Gastrocnemius medialis (tissue), 4 donors: Measurements from ENCODE around the gene MARVELD1. TPM values are rescaled to one million over a fixed set of nuclear protein-coding genes. Genes with fewer than 3 reads are reported as not detected.

ENCODE experiments used
- ATAC-seq, 2 donors: fragments of 150-250 bp; one replicate each; pipeline ENCODE4 v1.9.1; 2016
- DNase-seq, 2 donors: peaks; one replicate each; pipeline ENCODE4 v3.0.0-alpha.2; 2019
- H3K27ac ChIP-seq, 4 donors: fragments of 200-600 bp; sonication (generic); 1 replicate in 1 of 4; 2 replicates in 3 of 4; pipeline ENCODE4 v1.5.1; 2016 to 2018; ENCODE audit warnings: mild to moderate bottlenecking in 2 of 4, moderate library complexity in 1 of 4
- H3K27me3 ChIP-seq, 3 donors: fragments of 200-600 bp; sonication (generic) in 2 of 3; 1 replicate in 1 of 3; 2 replicates in 2 of 3; pipeline versions ENCODE4 v1.5.1 to v1.6.0; 2016 to 2019; ENCODE audit warnings: mild to moderate bottlenecking in 1 of 3, moderate library complexity in 1 of 3
- H3K36me3 ChIP-seq, 2 donors: fragments of 200-600 bp; sonication (generic) in 1 of 2; one replicate each; pipeline ENCODE4 v1.5.1; 2017 to 2018
- H3K4me1 ChIP-seq, 2 donors: fragments of 200-600 bp; sonication (generic) in 1 of 2; one replicate each; pipeline ENCODE4 v1.5.1; 2016 to 2017; ENCODE audit warnings: mild to moderate bottlenecking in 2 of 2
- H3K4me3 ChIP-seq, 4 donors: fragments of 200-600 bp; sonication (generic) in 3 of 4; 1 replicate in 1 of 4; 2 replicates in 3 of 4; pipeline ENCODE4 v1.5.1; 2016 to 2019; ENCODE audit warnings: mild to moderate bottlenecking in 2 of 4
- H3K9me3 ChIP-seq, 3 donors: fragments of 200-600 bp; sonication (generic) in 2 of 3; 1 replicate in 1 of 3; 2 replicates in 2 of 3; pipeline ENCODE4 v1.5.1; 2016 to 2019
- CTCF ChIP-seq, 5 experiments: fragments of 450-650 bp in 3 of 5; fragments of 200-600 bp in 2 of 5; sonication (generic) in 2 of 5; IDR thresholded peaks in 4 of 5; conservative IDR thresholded peaks in 1 of 5; 1 replicate in 4 of 5; 2 replicates in 1 of 5; pipeline ENCODE4 v1.5.1; 2016 to 2019; ENCODE audit warnings: antibody characterized with exemption in 5 of 5, mild to moderate bottlenecking in 3 of 5, moderate library complexity in 3 of 5
- POLR2A ChIP-seq, 2 donors: fragments of 450-650 bp; IDR thresholded peaks; one replicate each; pipeline ENCODE4 v1.6.1; 2017; ENCODE audit warnings: antibody characterized with exemption in 2 of 2, mild to moderate bottlenecking in 2 of 2, moderate library complexity in 2 of 2
- in situ Hi-C, 4 donors: fragments of 200-750 bp; cut with MboI; loops; one replicate each; pipeline versions ENCODE4 v1.15.0 to v1.8.0; 2017; ENCODE audit warnings: low sequenced_read_pairs in 4 of 4
- intact Hi-C: fragments of 100-400 bp; cut with DNase I; formaldehyde crosslinking; loops from one replicate; pipeline ENCODE4 v1.15.1; 2023; ENCODE audit warnings: low total_unique reads
- total RNA-seq, 4 donors: library from RNA; depleted of rRNA; stranded (reverse); fragments of >200 nt; gene quantifications; one replicate each; pipeline versions ENCODE4 v1.1.0 to v1.2.3, GENCODE V29; 2016

Gene MARVELD1
- total RNA-seq, 4 donors from 2014 or later: 3.2 to 5.1 (median 3.9) TPM

DNA sequence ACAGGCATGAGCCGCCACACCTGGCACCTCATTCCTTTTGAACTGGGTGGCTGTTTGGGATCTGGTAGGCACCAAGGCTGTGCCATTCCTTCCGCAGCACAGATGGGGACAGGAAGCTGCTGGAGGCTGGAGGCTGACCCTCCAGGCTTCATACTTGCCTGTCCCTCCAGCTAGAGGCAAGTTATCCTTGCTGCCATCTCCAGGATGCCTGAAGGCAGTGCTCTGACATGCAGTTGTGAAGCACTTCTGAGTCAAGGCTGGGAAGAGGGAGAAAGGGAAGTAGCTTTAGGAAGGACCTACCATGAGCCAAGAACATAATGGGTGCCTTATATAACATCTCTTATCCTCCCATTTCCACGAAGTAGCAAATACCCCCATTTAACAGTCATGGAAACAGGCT, 9.5 kb downstream of the MARVELD1 start:
- in situ Hi-C loops: no loop called here
- DNase-seq (no peak), ATAC-seq (no peak)
- Histone ChIP-seq H3K4me1 (peaks cover 8 to 10% of the 10 kb centered on the region in 2 donors), H3K36me3 (no peaks in the 10 kb centered on the region), H3K27me3 (no peaks in the 10 kb centered on the region), H3K27ac (no peak overlapping the region), H3K4me3 (no peak overlapping the region), H3K9me3 (no peaks in the 10 kb centered on the region)
- no peak for TF ChIP-seq POLR2A (IDR thresholded peaks at IDR 0.05)
- TF ChIP-seq CTCF (IDR thresholded peaks at IDR 0.05 in 4 of 5, conservative IDR thresholded peaks at IDR 0.05 in 1 of 5): no peak
- intact Hi-C loops: no loop called here

DNA sequence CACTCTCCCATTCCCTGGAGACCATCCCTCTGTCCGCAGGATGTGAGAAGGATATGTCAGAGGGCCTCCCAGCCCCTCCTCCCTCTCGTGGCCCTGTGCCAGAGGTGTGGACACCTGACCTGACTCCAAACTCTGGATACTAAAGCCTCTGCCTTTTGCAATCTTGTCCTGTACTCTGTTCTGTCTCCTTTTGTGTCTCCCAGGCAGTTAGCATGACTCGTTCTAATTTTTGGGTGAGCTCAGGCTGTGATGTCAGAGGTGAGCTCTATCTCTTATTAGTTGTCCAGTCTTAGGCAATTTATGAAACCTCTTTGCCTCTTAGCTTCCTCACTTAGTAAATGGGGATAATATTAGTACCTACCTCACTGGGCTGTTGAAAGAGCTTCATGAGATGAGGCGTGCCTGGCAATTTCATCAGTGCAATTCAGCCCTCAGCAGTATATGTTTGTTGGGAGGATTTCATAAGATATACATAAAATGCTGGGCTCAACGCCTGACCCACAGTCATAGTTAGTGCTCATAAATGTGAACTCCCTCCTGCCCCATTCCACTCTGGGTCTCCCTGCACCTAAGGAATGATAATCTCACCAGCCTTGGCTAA, 10.9 kb downstream of the MARVELD1 start:
- TF ChIP-seq POLR2A (IDR thresholded peaks at IDR 0.05) (no peak), CTCF (IDR thresholded peaks at IDR 0.05 in 4 of 5, conservative IDR thresholded peaks at IDR 0.05 in 1 of 5) (no peak)
- intact Hi-C loops: no loop called here
- H3K27ac ChIP-seq: no peak overlapping the region
- H3K9me3 ChIP-seq: no peaks in the 10 kb centered on the region
- no peak for DNase-seq
- ATAC-seq: no peak
- in situ Hi-C loops: no loop called here
- H3K36me3 ChIP-seq: no peaks in the 10 kb centered on the region
- no peaks in the 10 kb centered on the region for H3K4me1 ChIP-seq
- no peaks in the 10 kb centered on the region for H3K27me3 ChIP-seq
- no peak overlapping the region for H3K4me3 ChIP-seq

DNA sequence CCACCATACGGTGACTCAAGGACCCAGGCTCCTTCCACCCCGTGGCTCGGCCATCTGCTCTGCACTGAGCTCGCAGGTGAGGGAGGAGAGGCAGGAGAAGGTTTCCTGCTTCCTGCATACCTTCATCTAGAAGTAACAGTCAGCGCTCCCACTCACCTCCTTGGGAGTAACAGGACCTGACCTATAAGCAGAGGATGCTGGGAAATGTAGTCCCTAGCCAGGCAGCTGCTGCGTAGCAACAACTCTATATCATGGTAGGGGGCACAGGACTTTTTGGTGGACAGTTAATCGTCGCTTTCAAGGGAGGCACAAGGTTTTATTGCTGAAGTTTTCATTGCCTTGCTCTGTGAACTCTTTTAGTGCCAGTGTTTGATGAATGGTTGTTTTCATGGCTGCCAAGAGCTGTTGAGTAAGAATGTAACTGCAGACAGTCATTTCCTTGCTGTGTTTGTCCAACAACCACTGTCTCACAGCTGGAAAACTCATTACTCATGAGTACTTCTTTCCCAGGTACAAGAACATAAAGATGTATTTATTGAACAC, 13.2 kb downstream of the MARVELD1 start:
- Histone ChIP-seq H3K4me3 (peak overlapping the region; percentile 15 to 29 (median 24)), H3K9me3 (no peaks in the 10 kb centered on the region), H3K4me1 (no peaks in the 10 kb centered on the region), H3K36me3 (no peaks in the 10 kb centered on the region), H3K27me3 (no peaks in the 10 kb centered on the region), H3K27ac (no peak overlapping the region)
- ATAC-seq: peak; percentile 67 to 78
- intact Hi-C loops (no loop called here), in situ Hi-C loops (no loop called here)
- TF ChIP-seq CTCF (IDR thresholded peaks at IDR 0.05 in 4 of 5, conservative IDR thresholded peaks at IDR 0.05 in 1 of 5): no peak
- no peak for TF ChIP-seq POLR2A (IDR thresholded peaks at IDR 0.05)
- no peak for DNase-seq

DNA sequence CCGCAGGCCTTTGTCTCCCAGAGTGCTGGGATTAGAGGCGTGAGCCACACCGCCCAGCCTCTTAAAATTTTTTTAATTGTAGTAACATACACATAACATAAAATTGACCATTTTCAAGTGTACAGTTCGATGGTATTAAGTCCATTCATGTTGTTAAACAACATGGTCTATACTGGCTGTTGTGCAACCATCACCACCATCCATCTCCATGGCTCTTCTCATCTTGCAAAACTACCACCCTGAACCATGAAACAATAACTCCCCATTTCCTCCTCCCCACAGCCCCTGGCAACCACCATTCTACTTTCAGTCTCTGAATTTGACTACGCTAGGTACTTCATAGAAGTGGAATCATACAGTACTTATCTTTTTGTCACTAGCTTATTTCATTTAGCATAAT, 15.5 kb downstream of the MARVELD1 start:
- ATAC-seq (no peak), DNase-seq (no peak)
- H3K4me3 ChIP-seq: no peak overlapping the region
- intact Hi-C loops: no loop called here
- no peaks in the 10 kb centered on the region for H3K36me3 ChIP-seq
- H3K4me1 ChIP-seq: no peaks in the 10 kb centered on the region
- no peaks in the 10 kb centered on the region for H3K9me3 ChIP-seq
- in situ Hi-C loops: no loop called here
- TF ChIP-seq POLR2A (IDR thresholded peaks at IDR 0.05): no peak
- TF ChIP-seq CTCF (IDR thresholded peaks at IDR 0.05 in 4 of 5, conservative IDR thresholded peaks at IDR 0.05 in 1 of 5): no peak
- no peaks in the 10 kb centered on the region for H3K27me3 ChIP-seq
- no peak overlapping the region for H3K27ac ChIP-seq
